GM21737 (cell line): ENCODE data around the gene TPMT.
"Not testable (repeated sequence)": the region's sequence is repeated elsewhere in the genome, so short reads cannot be mapped to it uniquely, and the experiment has no call there.

Experiments used
- ATAC-seq: cut with Tn5 transposase; IDR thresholded peaks from one replicate; pipeline ENCODE4 v1.9.1; 2021; ENCODE audit warnings: mild to moderate bottlenecking, moderate library complexity; ENCODE audit not compliant: unreplicated experiment

Gene TPMT

GRCh38 chr6:18160911-18161310, 6.0 kb upstream of the TPMT start:
- no peak for ATAC-seq

DNA sequence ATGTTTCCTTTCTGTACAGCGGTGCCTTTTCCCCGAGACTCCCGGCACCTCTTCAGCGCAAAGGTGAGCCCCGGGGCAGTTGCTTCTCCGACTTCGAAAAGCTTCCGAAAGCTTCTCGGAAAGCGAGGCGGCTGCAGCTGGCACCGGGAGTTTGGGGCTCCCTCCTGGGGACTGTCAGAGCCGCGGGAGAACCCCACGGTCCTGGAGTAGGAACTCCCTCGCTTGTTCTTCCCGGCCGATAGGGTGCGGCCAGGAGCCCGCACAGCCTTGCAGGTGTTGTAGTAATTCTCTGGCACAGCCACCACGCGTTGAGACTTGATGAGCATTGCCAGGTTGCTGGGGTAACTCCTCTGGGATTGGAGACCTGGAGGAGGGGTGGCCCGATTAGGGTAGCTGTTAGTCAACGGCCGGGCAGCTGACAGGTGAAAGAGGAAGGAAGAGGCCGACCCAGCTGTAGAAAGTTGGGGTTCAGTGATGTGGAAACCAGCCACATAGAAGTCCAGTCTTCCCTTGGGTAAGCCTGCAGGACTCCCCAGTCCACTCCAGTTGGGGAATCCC, 1.1 kb upstream of the TPMT start:
- ATAC-seq, result peak; percentile 43

DNA sequence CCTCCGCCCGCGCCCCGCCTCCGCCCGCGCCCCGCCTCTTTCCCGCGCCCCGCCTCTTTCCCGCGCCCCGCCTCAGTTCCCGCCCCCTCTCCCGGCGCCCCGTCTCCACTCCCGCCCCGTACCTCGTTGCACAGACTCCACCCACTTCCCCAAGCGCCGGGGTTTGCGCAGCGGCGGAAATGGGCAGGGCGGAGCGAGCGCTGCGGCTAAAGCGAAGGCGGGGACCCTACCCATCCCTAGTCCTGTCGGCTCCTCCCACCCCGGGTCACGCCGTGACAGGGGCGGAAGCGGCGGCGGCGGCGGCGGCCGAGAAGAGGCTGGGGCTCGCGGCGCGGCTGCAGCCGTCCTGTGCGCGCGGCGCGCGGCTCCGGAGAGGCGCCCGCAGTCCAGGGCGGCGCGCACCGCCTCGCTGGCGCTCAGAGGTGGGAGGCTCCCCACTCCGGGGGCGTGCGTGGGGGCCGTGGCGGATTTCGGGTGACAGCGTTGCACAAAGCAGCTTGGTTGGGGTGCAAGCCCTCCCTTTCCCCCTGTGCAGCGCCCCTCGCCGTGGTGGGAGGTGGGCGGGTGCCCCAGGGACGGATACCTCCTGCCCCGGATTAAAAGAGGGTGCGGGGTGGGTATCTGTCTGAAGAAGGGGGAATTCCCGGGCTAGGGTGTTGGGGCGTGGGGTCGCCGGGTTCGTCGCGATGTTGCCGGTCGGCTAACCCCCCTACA, 430 bp upstream of the TPMT start, which contains the start of gene KDM1B:
KDM1B (plus strand) TSS at position 273 of the 714 bp plus-strand sequence. CDS start 4,474 bp downstream, outside the sequence.
- peak; percentile 87 for ATAC-seq

DNA sequence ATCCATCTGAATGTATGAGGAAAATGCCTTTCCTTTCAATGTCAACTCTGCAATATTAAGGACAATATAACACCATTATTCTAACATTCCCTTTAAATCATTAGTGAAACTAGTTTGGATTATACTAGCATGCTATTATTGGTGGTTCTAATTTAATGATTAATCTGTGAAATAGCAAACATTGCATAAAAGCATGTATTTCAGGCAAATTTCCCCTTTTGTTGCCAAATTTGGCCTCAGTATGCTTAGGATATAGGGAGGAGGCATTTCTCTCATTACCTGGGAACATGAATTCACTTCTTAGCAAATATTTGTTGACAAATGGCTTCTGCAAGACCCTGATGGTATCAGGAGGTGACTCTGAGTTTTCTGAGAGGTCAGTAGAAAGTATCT, 1.6 kb downstream of the TPMT start:
- ATAC-seq, result no peak

GRCh38 chr6:18151801-18152200, 3.1 kb downstream of the TPMT start:
- no peak for ATAC-seq

DNA sequence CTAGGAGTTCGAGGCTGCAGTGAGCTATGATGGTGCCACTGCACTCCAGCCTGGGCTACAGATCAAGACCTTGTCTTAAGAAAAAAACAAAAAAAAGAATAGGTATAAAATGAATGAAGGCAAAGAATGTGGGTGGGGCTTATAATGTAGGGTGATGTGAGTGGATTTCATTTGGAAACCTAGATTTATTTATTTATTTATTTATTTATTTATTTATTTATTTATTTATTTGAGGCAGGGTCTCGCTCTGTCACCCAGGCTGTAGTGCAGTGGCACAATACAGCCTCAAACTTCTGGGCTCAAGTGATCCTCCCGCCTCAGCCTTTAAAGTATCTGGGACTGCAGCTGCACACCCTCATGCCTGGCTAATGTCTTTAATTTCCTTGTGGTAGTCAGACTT, 3.5 kb downstream of the TPMT start:
- not testable (repeated sequence) for ATAC-seq

DNA sequence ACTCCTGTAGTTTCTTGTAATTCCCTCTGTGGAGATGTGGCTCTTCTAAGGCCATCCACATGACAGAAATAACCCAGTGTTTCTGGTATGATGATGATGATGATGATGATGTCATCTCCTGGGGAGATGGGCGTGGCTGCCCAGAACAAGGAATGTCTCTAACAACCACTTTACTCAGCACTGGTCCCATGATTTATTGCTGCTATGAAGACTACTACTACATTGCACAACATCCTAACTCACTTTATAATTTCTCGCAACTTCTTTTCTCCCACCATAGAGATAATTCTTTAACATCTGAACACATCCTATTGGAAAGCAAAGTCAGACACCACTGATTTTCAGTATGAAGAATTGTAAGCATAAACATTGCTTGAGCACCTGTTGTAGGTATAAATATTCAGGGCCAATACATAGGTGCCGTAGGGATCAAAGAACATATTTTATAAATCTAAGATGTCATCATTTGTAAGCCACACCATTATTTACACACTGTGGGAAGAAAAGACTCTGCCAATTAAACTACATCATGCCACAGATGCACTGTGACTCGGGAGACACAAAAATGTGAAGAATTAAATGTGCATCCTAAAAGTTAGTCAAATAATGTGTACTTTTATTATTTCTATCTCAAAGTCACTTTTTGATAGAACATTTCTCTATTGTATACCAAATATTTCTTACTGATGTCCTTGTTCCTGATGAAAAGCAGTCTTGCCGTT, 6.4 kb downstream of the TPMT start:
- ATAC-seq, result no peak

DNA sequence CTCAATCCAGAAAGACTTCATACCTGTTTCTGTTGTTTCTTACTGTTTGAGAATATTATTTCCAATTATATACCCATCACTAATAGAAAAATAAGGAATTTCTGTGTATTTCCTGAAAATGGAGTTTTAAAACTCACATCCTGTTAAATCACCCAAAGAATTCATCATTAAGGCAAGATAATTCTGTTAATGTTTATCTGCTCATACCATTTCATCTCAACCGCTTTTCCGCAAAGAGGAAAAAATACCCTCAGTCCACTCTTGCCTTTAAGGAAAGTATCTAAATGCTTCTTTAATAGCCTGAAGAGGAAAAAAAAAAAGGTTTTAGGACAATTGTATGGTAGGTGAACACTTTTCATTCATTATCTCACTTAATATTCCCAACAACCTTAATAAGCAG, 7.3 kb downstream of the TPMT start:
- no peak for ATAC-seq

DNA sequence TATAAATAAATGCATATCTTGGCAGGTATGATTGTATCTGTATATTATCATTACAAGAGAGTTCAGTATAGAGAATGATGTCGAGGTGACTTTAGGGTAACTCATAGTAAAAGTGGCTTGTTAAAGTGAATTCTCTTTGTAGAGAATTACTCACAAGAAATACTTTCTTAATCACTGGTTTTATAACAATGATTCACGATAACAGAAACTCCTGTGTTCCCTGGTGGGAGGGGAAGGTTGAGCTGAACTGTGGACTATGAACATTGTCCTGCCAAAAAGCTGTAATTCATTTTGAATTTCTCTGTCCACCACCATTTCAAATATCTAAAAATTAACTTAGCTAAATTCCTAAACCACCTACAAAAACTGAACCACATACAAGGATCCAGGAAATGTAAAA, 7.7 kb downstream of the TPMT start:
- ATAC-seq, result no peak

DNA sequence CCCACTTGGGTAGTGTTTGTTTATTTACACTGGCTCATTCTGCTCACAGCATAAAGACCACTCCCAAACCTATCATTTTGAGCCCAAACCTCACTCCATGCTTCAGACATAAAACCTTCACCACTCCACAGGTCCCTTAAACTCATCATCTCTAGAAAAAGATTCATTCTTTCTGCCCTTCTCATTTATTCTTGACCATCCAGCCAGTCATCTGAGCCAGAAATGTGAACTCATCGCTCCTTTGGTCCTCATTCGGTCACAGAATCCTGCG, 12.4 kb downstream of the TPMT start:
- ATAC-seq, result no peak

GRCh38 chr6:18141805-18142590, 12.9 kb downstream of the TPMT start:
- no peak for ATAC-seq

- ATAC-seq, result no peak
Observed at GRCh38 chr6:18139935-18140621, 14.8 kb downstream of the TPMT start.

- ATAC-seq, result no peak
Observed at GRCh38 chr6:18138906-18139305, 16.0 kb downstream of the TPMT start.

- no peak for ATAC-seq
Observed at GRCh38 chr6:18136260-18136659, 18.6 kb downstream of the TPMT start.

DNA sequence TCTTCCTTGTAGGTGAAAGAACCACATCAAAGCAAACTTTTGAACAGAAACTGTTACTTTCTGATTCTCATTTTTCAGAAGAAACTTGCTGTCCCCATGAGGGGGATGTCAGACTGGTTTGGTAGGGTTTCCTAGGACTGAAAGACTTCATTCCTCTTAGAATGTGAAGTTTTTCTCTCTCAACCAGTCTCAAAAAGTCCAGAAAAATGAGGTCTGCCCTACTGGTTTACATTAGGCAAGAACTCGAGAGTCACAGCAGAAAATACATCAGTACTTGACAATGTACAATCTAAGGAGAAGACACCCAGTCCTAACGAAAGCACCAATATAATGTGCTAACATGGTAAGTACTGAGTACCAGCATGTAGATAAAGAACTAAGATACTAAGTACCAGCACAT, 19.7 kb downstream of the TPMT start:
- ATAC-seq, result no peak

GRCh38 chr6:18132346-18132745, 22.5 kb downstream of the TPMT start:
- no peak for ATAC-seq

- ATAC-seq, result no peak
Observed at GRCh38 chr6:18126121-18126520, 28.8 kb downstream of the TPMT start.

DNA sequence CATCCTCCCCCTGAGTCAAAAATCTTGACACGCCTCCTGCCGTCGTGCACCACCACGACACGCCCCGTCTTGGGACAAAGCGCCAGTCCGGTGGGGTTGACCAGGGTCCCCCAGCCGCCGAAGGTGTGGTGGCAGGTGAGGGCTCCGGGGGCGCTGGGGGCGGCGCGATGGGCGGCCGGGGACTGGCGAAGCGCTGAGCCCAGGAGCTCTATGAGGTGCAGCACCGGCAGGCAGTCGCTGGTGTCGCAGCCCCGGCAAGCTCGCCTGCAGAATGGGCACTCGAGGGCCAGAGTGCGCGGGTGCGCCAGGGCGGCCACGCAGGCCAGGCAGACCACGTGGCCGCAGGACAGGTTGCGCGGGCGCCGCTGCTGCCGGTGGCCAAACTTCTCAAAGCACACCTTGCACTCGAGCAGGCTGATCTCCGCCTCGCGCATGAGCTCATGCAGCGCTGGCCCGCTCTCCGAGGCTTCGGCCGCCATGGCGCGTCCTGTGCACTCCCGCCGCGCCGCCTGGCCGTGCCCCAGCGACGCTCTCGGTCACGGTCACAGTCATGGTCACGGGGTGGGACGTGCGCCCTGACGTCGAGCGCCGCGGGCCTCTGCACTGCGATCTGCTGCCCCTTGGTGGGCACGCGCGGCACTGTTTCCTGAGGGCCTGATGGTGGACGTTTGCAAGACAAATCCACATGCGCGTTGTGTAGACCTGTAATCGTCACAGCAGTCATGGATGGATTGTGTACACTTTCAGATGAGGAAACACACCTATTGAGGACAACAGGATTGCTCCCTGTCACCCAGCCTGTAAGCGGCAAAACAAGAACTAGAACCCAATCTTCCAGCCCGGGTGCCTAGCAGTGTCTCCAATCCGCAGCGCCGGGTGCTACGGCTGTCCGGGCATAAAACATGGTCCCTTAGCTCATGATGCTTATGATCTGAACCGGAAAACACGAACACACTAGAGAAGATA, 32.5 kb downstream of the TPMT start, which contains the start of gene NHLRC1:
NHLRC1 (minus strand) TSS at position 550 of the 966 bp plus-strand sequence; CDS start at position 479, 71 bp downstream.
- peak; percentile 99 for ATAC-seq

- ATAC-seq, result no peak
Observed at GRCh38 chr6:18121580-18122127, 33.2 kb downstream of the TPMT start.
